Trophoblast cell (in vitro differentiated cells and primary cell): ENCODE measurements around the gene UGT1A10.
"Not testable (repeated sequence)": the region's sequence is repeated elsewhere in the genome, so short reads cannot be mapped to it uniquely, and the experiment has no call there.

Experiments used
- DNase-seq, 2 donors: peaks; one replicate each; pipeline ENCODE4 v3.0.0-alpha.2; 2016
- H2AFZ ChIP-seq: 2 replicates; pipeline ENCODE4 v1.6.1; 2013; ENCODE audit warnings: low read length, moderate library complexity, mild to moderate bottlenecking; ENCODE audit not compliant: insufficient read depth, poor library complexity
- H2AK5ac ChIP-seq: 2 replicates; pipeline ENCODE4 v1.6.1; 2013; ENCODE audit warnings: mild to moderate bottlenecking, low read length
- H2BK120ac ChIP-seq: 2 replicates; pipeline ENCODE4 v1.6.1; 2013; ENCODE audit warnings: low read length, mild to moderate bottlenecking, moderate library complexity; ENCODE audit not compliant: insufficient read depth, poor library complexity
- H2BK12ac ChIP-seq: 2 replicates; pipeline ENCODE4 v1.6.1; 2013; ENCODE audit warnings: mild to moderate bottlenecking, low read length, moderate library complexity
- H2BK5ac ChIP-seq: 2 replicates; pipeline ENCODE4 v1.6.1; 2013; ENCODE audit warnings: low read length, low read depth, moderate library complexity, mild to moderate bottlenecking; ENCODE audit not compliant: poor library complexity
- H3K14ac ChIP-seq: 2 replicates; pipeline ENCODE4 v1.6.1; 2013; ENCODE audit warnings: mild to moderate bottlenecking, low read length
- H3K18ac ChIP-seq: 2 replicates; pipeline ENCODE4 v1.6.1; 2013; ENCODE audit warnings: mild to moderate bottlenecking, low read length
- H3K23ac ChIP-seq: 2 replicates; pipeline ENCODE4 v1.6.1; 2013; ENCODE audit warnings: low read length
- H3K27ac ChIP-seq: 2 replicates; pipeline ENCODE4 v1.5.1; 2013; ENCODE audit warnings: low read depth, mild to moderate bottlenecking, inconsistent platforms, low read length, moderate library complexity
- H3K27me3 ChIP-seq: 2 replicates; pipeline ENCODE4 v1.6.1; 2013; ENCODE audit warnings: inconsistent platforms, mild to moderate bottlenecking, low read length, moderate library complexity; ENCODE audit not compliant: insufficient read depth
- H3K36me3 ChIP-seq, 2 experiments: 1 replicate in 1 of 2; 2 replicates in 1 of 2; pipeline ENCODE4 v1.6.1; 2013; ENCODE audit warnings: low read length in 2 of 2, mild to moderate bottlenecking in 2 of 2, moderate library complexity in 1 of 2; ENCODE audit not compliant: insufficient read depth in 2 of 2, control insufficient read depth in 1 of 2
- H3K4ac ChIP-seq: 2 replicates; pipeline ENCODE4 v1.6.1; 2013; ENCODE audit warnings: low read depth, mild to moderate bottlenecking, low read length, moderate library complexity
- H3K4me1 ChIP-seq, 2 experiments: 1 replicate in 1 of 2; 2 replicates in 1 of 2; pipeline ENCODE4 v1.6.1; 2013; ENCODE audit warnings: low read length in 2 of 2, mild to moderate bottlenecking in 2 of 2, moderate library complexity in 1 of 2; ENCODE audit not compliant: insufficient read depth in 2 of 2, control insufficient read depth in 1 of 2
- H3K4me2 ChIP-seq: 2 replicates; pipeline ENCODE4 v1.6.1; 2013; ENCODE audit warnings: inconsistent platforms, mild to moderate bottlenecking, low read length, moderate library complexity
- H3K4me3 ChIP-seq: 2 replicates; pipeline ENCODE4 v1.5.1; 2013; ENCODE audit warnings: mild to moderate bottlenecking, low read depth, low read length, inconsistent platforms
- H3K79me1 ChIP-seq: one replicate; pipeline ENCODE4 v1.6.1; 2013; ENCODE audit warnings: low read length
- H3K79me2 ChIP-seq: 2 replicates; pipeline ENCODE4 v1.6.1; 2013; ENCODE audit warnings: low read length, mild to moderate bottlenecking; ENCODE audit not compliant: control insufficient read depth, insufficient read depth, poor library complexity
- H3K9ac ChIP-seq: 2 replicates; pipeline ENCODE4 v1.6.1; 2013; ENCODE audit warnings: mild to moderate bottlenecking, low read length
- H3K9me3 ChIP-seq: 2 replicates; pipeline ENCODE4 v1.6.1; 2013; ENCODE audit warnings: low read depth, mild to moderate bottlenecking, control low read depth, inconsistent platforms, low read length; ENCODE audit not compliant: insufficient read depth
- H4K12ac ChIP-seq: 2 replicates; pipeline ENCODE4 v1.6.1; 2013; ENCODE audit warnings: low read depth, mild to moderate bottlenecking, low read length, moderate library complexity
- H4K8ac ChIP-seq: 2 replicates; pipeline ENCODE4 v1.6.1; 2013; ENCODE audit warnings: low read depth, mild to moderate bottlenecking, low read length, moderate library complexity
- H4K91ac ChIP-seq: one replicate; pipeline ENCODE4 v1.6.1; 2013; ENCODE audit warnings: low read depth, mild to moderate bottlenecking, low read length, moderate library complexity
- WGBS: extraction: QIAGEN DNeasy Blood & Tissue Kit; methylation state at CpG from one replicate; pipeline ENCODE4 v1.1.7; 2013; ENCODE audit warnings: missing lambda C conversion rate; ENCODE audit not compliant: insufficient read length, insufficient coverage; ENCODE audit errors: extremely low coverage; 5-methylcytosine and 5-hydroxymethylcytosine counted together

UGT1A10 gene

DNA sequence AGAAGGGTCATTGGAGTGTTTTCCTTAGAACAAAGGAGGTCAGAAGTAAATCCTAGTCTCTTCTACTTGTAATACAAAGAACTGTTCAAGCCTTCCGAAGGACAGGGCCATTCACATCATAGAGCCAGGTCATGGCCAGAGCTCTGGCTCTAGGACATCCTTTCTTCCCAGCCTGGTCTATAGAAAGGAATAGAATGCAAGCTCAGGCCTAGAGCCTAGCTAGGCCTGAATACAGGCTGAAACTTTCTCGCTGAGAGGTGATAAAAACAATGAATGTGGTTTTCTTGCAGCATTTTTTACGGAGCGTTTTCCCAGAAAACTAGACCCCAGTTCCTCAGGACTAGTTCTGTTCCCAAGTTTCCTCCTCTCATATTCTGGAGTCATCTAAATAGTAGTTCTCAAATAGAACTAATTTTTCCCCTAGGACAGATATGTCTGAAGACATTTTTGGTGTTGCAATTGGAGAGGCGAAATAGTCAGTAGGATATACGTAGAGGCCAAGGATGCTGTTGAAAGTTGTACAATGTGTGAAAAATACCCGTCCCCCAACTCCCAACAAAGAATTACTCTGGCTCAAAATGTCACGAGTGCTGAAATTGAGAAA is 63.3 kb downstream of the UGT1A10 start:
- Histone ChIP-seq H3K9ac (no peak overlapping the region), H2BK12ac (peak overlapping the region; percentile 66), H3K23ac (no peak overlapping the region), H4K12ac (no peak overlapping the region), H3K4me3 (no peak overlapping the region), H4K8ac (peak overlapping the region; percentile 56), H3K79me2 (peaks cover 1% of the 10 kb centered on the region), H4K91ac (peak overlapping the region; percentile 68), H3K27me3 (no peaks in the 10 kb centered on the region), H3K14ac (peak overlapping the region; percentile 48), H3K18ac (no peak overlapping the region), H3K4ac (no peak overlapping the region), H3K4me2 (no peak overlapping the region), H3K9me3 (no peaks in the 10 kb centered on the region), H3K79me1 (peaks cover 4% of the 10 kb centered on the region), H3K27ac (peak overlapping the region; percentile 59), H2BK5ac (peak overlapping the region; percentile 98), H2AK5ac (no peak overlapping the region), H2BK120ac (peak overlapping the region; percentile 94), H2AFZ (no peak overlapping the region), H3K4me1 (peaks cover 0 to 2% of the 10 kb centered on the region in 2 experiments), H3K36me3 (no peaks in the 10 kb centered on the region)
- peak in 1 of 2 donors; percentile 27 for DNase-seq
- no CpG with 5 or more reads among the region's 8 CpGs for WGBS

DNA sequence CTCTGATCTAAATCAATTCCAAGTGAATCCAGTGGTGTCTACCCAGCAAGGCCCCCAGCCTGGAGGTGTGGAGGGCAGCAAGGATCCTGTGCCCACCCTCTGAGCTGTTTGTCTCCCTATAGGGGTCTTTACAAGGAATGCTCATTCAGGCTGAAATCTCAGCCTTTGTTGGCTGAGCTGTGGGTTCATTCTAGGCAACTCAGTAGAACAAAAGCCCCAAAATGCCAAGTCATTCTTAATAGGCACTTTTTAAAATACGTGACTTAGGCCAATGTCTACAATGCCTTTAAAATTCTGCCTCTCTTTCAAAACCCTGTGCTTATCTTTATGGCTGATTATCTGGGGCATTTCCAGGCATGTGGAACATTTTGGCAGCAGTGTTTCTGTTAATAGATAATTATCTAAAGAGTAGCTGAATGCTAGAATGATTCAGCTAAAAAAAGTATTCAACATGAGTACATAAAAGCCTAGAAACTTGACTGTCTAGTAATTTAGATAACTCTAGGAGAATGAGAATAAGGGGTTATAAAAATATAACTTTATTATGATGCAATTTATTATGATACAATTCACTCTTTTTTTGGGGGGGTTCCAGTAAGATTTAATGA is 63.9 kb downstream of the UGT1A10 start:
- Histone ChIP-seq H3K9ac (no peak overlapping the region), H2BK120ac (peak overlapping the region; percentile 88), H3K18ac (no peak overlapping the region), H2BK5ac (peak overlapping the region; percentile 98), H3K23ac (no peak overlapping the region), H3K27me3 (no peaks in the 10 kb centered on the region), H3K36me3 (no peaks in the 10 kb centered on the region), H3K79me2 (peaks cover 1% of the 10 kb centered on the region), H4K91ac (peak overlapping the region; percentile 68), H3K4ac (no peak overlapping the region), H3K4me3 (no peak overlapping the region), H2AK5ac (no peak overlapping the region), H3K14ac (peak overlapping the region; percentile 48), H3K79me1 (peaks cover 4% of the 10 kb centered on the region), H3K4me2 (no peak overlapping the region), H4K12ac (no peak overlapping the region), H2BK12ac (no peak overlapping the region), H3K9me3 (no peaks in the 10 kb centered on the region), H3K4me1 (peaks cover 0 to 2% of the 10 kb centered on the region in 2 experiments), H3K27ac (peak overlapping the region; percentile 59), H4K8ac (no peak overlapping the region), H2AFZ (no peak overlapping the region)
- WGBS, result no CpG with 5 or more reads among the region's 1 CpG
- DNase-seq, result peak; percentile 46 to 88

DNA sequence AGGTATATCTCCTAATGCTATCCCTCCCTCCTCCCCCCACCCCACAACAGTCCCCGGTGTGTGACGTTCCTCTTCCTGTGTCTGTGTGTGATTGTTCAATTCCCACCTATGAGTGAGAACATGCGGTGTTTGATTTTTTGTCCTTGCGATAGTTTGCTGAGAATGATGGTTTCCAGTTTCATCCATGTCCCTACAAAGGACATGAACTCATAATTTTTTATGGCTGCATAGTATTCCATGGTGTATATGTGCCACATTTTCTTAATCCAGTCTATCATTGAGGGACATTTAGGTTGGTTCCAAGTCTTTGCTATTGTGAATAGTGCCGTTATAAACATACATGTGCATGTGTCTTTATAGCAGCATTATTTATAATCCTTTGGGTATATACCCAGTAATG is 64.6 kb downstream of the UGT1A10 start:
- H3K9me3 ChIP-seq, H3K27ac ChIP-seq, H3K36me3 ChIP-seq, H2BK5ac ChIP-seq, H2BK120ac ChIP-seq, H3K79me1 ChIP-seq, H2BK12ac ChIP-seq, H3K4ac ChIP-seq, H3K23ac ChIP-seq, H3K79me2 ChIP-seq, H2AK5ac ChIP-seq, H4K91ac ChIP-seq, H3K27me3 ChIP-seq, H3K14ac ChIP-seq, H3K4me2 ChIP-seq, H4K8ac ChIP-seq, DNase-seq, H3K4me1 ChIP-seq, H3K18ac ChIP-seq, H4K12ac ChIP-seq, H2AFZ ChIP-seq, H3K4me3 ChIP-seq, H3K9ac ChIP-seq: not testable (repeated sequence)
- WGBS, result no CpG with 5 or more reads among the region's 5 CpGs

DNA sequence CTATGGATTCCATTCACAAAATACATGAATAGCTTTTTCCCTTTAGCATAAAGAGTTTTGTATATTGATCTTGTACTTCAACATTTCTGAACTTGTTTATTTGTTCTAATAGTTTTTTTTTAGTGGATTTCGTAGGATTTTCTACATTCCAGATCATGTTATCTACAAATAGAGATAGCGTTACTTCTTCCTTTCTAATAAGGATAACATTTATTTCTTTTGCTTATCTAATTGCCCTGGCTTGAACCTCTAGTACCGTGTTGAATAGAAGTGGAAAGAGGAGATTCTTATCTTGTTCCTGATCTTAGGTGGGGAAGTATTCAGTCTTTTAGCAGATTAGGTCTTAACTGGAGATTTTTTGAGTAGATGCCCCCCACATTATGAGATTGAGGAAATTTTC is 66.0 kb downstream of the UGT1A10 start:
- Histone ChIP-seq H3K27me3 (no peaks in the 10 kb centered on the region), H3K9ac (no peak overlapping the region), H3K79me2 (peaks cover 1% of the 10 kb centered on the region), H2AK5ac (no peak overlapping the region), H3K4me3 (no peak overlapping the region), H3K36me3 (no peaks in the 10 kb centered on the region), H4K8ac (no peak overlapping the region), H3K4me2 (no peak overlapping the region), H3K23ac (no peak overlapping the region), H3K18ac (no peak overlapping the region), H2BK5ac (no peak overlapping the region), H3K9me3 (no peaks in the 10 kb centered on the region), H2BK12ac (no peak overlapping the region), H3K27ac (no peak overlapping the region), H3K14ac (no peak overlapping the region), H4K91ac (no peak overlapping the region), H3K4me1 (peaks cover 2% of the 10 kb centered on the region in 2 experiments), H2AFZ (no peak overlapping the region), H2BK120ac (no peak overlapping the region), H4K12ac (no peak overlapping the region), H3K4ac (no peak overlapping the region), H3K79me1 (peaks cover 4% of the 10 kb centered on the region)
- no CpG with 5 or more reads among the region's 3 CpGs for WGBS
- DNase-seq, result no peak
